HG03025 (cell line): ENCODE results near the gene SOCS2.
A peak's percentile ranks its signal among the peaks of the same experiment; 100 is the strongest.
"Not testable (repeated sequence)": the region's sequence is repeated elsewhere in the genome, so short reads cannot be mapped to it uniquely, and the experiment has no call there.

Experiments
- ATAC-seq: cut with Tn5 transposase; IDR thresholded peaks from one replicate; pipeline ENCODE4 v1.9.1; 2021; ENCODE audit warnings: mild to moderate bottlenecking, moderate library complexity; ENCODE audit not compliant: unreplicated experiment, low FRiP score

SOCS2 gene, protein sequence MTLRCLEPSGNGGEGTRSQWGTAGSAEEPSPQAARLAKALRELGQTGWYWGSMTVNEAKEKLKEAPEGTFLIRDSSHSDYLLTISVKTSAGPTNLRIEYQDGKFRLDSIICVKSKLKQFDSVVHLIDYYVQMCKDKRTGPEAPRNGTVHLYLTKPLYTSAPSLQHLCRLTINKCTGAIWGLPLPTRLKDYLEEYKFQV

DNA sequence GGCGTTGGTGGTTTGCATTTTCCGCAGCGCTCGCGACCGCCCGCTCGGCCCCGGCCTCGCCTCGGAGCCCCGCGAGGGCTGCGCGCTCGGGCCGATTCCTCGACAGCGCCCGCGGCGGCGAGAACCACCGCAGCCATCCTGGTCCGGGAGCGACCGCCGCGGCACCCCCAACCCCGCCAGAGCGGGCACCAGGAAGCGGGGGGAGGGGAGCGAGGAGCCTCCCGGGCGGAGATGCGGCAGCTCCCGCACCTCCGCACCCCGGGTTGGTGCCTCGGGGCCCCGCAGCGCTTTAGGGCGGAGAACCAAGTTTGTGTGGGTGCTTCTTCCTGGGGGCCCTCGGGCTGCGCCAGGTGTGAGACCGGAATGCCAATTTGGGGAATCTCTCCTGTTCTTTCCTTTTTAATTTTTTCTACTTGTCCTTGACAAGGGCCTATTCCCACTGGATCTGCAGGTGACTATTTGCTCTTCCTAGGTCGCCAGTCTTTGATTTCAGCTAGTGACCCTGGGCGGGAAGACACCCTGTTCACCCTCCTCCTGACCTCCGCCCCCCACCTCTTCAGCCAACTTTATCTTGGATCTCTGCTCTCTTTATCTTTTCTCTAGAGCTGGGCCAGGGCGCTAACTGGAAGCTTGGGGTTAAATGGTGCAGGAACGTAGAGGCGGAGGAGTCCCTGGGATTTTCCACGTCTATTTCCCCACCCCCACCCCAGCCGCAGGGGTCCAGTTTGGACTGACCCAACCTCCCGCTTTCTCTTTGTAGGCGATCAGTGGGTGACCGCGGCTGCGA lies at the start of gene SOCS2:
SOCS2 (plus strand) TSS at position 751 of the 787 bp plus-strand sequence. CDS start 223 bp downstream, outside the sequence.
- ATAC-seq, result peak; percentile 11

DNA sequence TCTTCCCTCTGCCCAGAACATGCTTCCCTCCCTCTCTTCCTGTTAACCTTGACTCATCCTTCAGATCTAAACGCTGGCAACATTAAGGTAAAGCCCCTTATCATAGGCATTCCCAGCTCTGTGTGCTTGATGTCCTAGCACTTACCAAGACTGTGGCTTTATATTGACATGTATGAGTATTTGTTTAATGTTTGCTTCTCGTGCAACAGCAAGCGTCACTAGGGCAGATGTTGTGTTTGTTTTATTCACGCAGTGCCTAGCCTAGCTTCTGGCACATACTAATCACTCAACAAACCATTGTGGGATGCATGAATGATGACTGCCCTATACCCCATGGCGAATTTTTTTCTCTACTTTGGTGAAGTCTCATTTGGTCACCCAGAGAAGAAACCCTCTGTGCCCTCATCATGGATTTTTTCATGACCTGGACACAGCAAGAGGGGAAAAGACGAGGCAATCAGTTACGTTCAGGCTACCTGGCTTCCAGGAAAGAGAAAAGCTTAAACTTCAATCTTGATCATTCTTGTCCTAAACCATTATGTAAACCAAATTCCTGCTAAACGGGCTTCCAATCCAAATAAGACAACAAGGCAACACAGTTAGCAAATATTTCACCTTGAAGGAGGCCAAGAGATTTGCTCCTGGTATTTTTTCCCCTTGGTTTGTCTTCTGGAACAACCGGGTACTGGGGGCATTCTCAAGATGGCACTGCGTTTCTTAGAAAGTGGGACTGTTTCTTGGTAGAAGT lies 47.9 kb upstream of the SOCS2 start:
- ATAC-seq, result no peak

DNA sequence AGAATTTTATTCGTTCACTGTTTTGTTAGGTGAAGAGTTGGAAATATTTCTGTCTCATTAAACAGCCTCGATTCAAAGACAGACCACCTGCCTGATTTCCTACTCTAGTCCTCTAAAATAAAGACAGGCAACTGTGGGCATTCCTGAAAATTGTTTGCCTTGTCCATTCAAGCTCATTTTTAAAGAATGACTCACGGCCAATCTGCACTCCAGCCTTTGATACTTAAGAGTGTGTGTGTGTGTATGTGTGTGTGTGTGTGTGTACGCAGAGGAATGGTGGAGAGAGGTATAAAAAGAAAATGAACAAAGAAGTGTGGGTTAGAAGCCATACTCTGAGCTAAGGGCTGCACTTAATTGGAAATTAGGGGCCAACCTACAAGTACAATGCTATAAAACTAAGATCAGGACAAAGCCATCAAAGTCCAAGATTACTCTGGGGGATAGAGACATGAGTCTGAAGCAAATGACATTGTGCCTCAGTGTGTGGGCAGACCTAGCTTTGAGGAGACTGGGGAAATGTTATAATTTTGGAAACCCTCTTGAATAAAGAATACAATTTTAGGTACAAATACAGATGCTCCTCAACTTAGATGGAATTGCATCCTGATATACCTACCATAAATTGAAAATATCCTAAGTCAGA lies 45.6 kb upstream of the SOCS2 start:
- no peak for ATAC-seq

DNA sequence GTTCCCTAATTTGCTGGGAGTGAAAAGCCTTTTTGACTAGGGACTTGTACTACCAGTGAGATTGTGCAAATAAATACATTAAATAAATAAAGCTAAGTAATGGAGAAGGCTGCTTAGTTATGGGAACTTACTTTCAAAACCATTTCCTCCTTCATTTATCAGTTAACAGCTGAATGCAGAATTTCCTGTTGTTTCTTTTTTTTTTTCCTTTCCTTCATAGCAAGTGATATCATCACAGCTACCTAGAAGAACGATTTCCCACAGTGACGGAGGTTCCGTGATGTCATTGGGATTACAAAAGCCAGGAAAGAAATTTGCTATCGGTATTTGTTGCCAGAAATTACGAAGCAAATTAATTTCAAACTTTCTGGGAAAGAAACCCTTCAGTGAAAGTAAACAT lies 42.1 kb upstream of the SOCS2 start:
- no peak for ATAC-seq

DNA sequence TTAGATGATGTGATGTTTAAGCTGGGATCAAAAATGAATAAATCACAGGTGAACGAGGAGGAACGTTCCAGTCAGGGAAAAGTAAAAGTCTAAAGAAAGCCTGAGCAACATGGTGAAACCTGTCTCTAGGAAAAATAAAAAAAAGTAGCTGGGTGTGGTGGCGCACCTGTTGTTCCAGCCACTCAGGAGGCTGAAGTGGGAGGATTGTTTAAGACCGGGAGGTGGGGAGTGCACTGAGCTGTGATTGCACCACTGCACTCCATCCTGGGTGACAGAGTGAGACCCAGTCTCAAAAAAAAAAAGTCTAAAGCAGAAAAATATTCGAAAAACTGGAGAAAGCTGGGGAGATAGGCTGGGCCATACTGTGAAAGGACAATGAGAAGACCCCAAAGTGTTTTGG lies 39.2 kb upstream of the SOCS2 start:
- no peak for ATAC-seq

DNA sequence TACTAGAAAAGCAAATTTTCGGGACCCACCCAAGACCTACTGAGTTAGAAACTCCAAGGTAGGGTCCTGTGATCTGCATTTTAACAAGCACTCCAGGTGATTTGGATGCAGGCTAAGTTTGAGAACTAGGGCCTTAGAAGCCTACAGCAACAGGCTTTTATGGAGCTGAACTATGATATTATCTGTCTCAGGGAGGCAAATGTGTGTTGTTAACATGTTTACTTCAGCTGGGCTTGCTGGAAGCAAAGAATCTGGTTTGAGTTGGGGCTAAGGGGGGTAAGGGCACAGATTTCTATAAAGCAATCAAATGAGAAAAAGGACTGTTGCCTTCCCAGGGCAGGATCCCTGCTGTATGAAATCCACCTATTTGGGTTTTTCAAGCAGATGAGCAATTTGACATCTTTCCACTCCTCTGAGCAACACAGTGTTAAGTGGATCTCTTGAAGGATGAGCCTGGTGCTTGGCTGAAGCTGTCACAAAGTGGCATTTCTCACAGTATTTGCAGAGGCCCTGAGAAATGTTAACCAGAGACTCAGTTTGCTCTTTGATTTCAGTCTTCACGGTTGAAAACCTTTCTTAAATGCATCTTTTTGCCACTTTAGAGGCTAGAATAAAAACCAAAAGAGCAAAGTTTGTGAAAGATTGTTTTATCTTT lies 36.2 kb upstream of the SOCS2 start:
- ATAC-seq, result no peak

DNA sequence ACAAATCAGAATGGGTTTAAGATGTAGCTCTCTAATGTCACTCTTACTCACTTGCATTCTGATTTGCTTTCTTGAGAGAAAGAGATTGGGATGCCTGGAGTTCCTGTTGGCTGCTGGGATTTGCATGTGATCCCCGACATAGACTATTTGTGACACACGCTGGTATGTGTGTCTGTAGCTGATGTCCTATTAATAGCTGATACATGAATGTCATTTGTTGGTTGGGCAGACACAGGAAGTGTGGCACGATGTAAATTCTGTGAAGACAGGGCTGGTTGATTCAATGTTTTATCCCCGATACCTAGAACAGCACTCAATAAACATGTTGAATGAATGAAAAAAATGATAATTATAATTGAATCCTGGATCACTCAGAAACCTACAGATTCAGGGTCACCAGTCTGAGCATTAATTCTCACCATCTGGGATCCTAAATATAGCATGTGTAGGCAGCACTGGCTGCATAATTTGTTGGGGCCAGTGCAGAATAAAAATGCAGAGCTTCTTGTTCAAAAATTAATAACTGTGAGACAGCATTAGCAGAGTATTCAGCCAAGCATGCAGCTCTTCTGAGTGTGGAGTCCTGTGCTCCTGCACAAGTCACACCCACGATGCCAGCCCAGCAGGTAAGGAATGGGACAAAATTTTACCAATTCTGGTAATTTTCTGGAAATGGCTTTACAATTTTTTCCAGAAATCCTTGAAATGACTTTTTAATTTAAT lies 35.5 kb upstream of the SOCS2 start:
- ATAC-seq, result peak; percentile 88

DNA sequence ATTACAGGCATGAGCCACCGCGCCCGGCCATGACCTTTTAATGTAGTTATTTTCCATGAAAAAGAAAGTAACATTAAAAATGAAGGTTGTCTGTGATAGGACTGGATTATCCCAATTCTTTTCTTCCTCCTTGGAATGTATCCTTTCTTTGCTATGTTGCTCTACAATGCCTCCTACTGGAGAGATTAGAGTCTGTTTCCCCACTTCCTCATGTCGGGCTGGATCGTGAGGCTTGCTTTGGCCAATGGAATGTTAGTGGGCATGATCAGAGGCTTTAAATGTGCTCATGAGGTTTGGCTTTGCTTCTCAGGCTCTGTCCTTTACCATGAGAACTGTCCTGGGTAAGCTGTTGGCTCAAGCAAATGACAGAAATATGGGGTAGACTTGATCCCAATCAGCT lies 34.7 kb upstream of the SOCS2 start:
- ATAC-seq, result no peak

DNA sequence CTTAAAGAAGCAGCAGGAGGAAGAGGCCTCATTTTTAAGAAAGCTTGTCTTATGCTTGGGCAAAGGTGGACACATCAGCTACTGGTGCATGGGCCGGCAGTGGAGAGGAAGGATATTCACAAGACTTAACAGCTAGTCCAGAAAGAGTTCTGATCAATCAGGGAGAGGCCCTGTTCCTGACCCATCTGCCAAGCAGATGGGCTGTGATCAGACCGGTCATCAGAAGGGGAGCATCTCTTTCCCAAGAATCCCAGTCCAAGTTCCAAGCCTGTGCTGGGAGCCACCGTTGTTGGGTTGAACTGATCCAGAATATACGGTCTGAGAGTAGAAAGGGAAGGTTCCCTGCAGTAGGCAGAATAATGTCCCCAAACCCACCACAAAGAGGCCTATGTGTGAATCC lies 32.7 kb upstream of the SOCS2 start:
- ATAC-seq, result no peak

DNA sequence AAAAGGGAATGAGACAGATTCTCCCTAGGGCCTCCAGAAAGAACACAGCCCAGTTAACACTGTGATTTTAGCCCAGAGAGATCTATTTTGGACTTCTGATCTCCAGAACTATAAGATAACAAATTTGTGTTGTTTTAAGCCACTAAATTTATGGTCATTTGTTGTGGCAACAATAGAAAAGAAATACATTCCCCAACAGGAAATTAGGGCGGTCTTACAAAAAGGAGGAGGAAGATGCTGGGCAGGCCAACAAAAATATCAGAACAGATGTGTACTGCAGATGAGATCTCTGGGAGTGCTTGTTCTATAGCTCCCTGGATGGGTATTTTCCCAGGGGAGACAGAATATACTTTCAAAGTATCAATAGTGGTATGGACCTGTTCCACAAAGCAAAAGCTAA lies 32.0 kb upstream of the SOCS2 start:
- no peak for ATAC-seq

DNA sequence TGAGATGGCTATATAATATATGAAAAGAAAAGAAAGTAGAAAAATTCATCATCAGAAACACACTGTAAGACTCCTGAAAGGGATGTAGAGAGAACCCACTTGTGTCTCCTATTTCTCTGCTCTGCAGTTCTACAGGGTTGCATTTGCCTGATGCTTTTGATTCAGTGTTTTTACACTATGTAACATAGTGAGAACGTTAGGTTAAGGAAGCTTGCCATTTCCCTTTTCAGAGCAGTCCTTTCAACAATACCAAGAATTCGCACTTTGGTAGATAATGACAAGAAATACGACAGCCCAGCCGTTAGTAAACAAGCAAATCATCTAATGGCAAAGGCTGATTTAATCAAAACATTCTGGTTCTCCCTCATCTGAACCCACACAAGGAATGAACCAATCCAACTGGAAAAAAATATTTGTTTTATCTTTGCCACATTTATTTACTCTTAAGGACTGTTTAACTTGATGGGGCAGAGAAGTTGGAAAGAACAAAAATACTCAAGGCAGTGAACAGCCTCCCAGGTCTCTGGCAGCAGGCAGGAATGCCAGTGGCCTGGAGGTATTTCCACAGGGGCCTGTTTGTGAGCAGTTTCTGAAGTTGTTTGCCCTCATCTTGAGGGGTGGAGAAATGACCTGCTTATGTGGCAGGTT lies 30.8 kb upstream of the SOCS2 start:
- ATAC-seq, result no peak

DNA sequence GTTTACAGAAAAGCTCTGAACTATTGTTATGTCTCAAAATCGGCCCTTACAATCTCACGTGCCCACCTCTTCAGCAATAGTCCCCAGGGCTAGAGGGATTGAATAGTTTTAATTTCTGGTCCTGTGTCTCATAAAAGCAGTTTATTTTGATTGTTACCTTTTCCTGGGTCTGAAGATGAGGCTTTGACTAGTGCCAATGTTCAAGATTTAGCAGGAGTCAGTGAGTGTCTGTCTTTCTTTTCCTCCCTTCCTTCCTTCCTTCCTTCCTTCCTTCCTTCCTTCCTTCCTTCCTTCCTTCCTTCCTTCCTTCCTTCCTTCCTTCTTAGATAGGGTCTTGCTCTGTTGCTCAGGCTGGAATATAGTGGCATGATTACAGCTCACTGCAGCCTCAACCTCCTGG lies 24.7 kb upstream of the SOCS2 start:
- ATAC-seq, result no peak

DNA sequence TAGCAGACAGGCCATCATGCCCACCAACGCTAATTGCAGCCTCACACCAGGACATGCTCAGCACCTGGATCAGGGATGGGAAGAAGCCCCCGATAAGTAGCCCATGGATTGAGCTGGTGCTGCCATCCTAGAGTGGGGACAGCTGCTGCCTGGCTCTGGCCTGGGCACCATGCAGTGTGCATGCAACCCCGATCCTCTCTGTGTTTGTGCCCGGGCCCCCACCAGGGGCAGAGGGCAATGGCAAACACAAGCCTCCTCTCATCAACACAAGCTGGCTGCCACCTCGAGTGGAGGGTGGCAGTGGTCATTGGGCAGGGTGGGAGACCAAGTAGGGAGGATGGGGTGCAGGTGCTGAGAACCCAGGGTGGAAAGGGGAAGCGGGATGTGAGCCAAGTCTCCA lies 23.3 kb upstream of the SOCS2 start:
- no peak for ATAC-seq

DNA sequence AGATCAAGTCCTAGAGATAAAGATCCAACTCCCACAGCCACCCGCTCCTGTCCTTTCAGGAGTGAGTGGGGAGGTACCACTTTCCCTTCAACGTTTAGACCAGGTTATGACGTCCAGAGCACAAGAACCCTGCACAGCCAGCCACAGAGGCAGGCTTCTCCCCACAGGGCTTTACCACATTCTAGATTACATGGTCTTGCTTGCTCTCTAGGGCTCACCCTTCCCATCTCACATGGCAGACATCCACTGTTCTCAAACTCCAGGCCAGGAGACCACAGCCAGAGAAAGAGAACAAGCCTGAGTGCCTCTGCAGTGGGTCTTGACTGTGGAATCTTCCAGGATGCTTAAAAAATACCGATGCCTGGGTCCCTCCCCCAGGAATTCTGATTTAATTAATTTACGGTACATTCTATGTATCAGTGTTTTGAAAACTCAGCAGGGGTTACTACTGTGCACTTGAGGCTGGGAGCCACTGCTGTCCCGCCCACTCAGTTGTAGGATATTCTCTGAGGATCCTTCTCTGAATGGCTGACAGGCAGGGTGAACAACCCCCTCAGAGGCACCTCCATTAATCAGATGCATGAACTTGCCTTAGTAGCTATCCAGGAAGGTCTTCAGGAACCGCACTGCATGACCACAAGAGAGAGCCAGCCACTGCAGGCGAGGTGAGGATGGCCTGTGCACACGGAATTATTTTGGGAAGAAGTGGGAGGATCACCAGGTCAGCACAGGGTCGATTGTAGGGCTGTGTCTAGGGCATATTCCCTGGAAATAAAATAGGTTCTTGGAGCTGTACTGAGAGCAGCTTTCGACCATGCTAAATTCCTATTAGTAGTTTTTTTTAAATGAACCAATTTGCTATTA lies 21.5 kb upstream of the SOCS2 start:
- ATAC-seq, result no peak

DNA sequence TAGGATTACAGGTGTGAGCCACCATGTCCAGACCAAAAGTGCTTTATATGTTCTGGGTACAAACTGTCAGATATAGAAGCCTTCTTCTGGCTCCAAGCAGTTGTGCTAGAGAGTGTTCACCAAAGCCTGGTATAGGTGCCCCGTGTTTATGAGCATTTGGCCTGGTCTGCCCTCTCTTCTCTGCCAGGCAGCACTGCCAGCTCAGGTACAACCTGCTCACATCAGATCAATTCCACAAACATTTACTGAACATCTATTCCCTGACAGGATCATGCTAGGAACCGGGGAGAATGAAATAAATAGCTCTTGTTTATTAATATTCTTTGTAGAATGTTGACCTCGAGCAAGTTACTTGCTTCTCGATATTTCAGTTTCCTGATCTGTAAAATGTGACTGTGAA lies 20.0 kb upstream of the SOCS2 start:
- no peak for ATAC-seq

DNA sequence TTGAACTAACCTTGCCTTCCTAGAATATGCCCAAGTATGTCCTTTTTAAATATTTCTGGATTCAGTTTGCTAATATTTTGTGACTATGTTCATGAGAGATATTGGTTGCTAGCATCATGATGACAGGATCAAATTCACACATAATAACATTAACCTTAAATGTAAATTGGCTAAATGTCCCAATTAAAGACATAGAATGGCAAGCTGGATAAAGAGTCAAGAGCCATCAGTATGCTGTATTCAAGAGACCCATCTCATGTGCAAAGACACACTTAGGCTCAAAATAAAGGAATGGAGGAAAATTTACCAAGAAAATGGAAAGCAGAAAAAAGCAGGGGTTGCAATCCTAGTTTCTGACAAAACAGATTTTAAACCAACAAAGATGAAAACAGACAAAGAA lies 14.6 kb upstream of the SOCS2 start:
- not testable (repeated sequence) for ATAC-seq

DNA sequence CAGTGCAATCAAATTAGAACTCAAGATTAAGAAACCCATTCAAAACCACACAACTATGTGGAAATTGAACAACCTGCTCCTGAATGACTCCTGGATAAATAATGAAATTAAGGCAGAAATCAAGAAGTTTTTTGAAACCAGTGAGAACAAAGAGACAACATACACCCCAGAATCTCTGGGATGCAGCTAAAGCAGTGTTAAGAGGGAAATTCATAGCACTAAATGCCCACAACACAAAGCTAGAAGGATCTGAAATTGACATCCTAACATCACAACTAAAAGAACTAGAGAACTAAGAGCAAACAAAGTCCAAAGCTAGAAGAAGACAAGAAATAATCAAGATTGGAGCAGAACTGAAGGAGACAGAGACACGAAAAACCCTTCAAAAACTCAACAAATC lies 13.8 kb upstream of the SOCS2 start:
- ATAC-seq, result not testable (repeated sequence)

DNA sequence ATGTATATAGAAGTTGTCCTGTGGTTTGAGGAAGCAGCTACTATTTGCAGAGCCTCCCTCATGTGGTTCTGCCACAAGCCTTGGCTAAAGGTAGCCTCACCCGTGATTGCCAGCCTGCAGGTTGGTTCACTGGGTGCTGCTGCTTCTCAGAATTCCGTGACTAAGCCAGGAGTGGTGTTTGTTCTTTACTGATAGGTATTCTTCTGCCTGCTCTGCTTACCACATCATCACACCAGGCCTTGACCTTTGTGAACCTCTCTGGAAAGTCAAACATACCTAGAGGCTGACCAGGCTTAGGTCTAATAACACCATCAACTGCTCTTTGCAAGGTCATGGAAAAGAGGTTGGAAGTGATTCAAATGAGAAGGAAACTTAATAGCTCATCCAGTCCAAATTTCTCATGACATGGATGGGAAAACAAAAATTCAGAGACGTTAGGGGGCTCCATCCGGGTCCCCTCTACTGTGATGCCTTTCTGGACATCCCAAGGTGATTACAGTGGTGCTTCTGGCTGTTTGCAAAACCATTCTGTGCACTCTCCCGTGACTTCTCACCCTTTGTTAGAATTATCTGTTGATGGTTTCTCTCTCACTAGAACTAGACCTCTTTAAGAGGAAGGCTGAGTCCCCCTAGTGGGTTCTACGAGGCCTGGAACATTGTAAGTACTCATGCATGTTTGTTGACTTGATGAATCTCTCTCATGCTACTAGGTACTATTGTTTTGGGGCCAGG lies 8.5 kb upstream of the SOCS2 start:
- no peak for ATAC-seq
